Esophagus muscularis mucosa (tissue), 4 donors: ENCODE results near the gene IGFBP2. TPM values are rescaled to one million over a fixed set of nuclear protein-coding genes. Genes with fewer than 3 reads are reported as not detected.
"Not testable (repeated sequence)": the region's sequence is repeated elsewhere in the genome, so short reads cannot be mapped to it uniquely, and the experiment has no call there.

Experiments
- DNase-seq: peaks from one replicate; pipeline ENCODE4 v3.0.0-alpha.2; 2017; ENCODE audit errors: extremely low spot score
- H3K27ac ChIP-seq, 4 donors: fragments of 200-600 bp; sonication (generic); replicated peaks in 1 of 4; 1 replicate in 3 of 4; 2 replicates in 1 of 4; pipeline ENCODE4 v1.5.1; 2016 to 2019; ENCODE audit warnings: mild to moderate bottlenecking in 1 of 4
- H3K27me3 ChIP-seq, 4 donors: fragments of 200-600 bp; sonication (generic); one replicate each; pipeline versions ENCODE4 v1.5.1 to v1.6.0; 2016 to 2019
- H3K36me3 ChIP-seq, 4 donors: fragments of 200-600 bp; sonication (generic); one replicate each; pipeline ENCODE4 v1.5.1; 2016 to 2019
- H3K4me1 ChIP-seq, 4 donors: fragments of 200-600 bp; sonication (generic); one replicate each; pipeline ENCODE4 v1.5.1; 2016 to 2019
- H3K4me3 ChIP-seq, 4 donors: fragments of 200-600 bp; sonication (generic); 1 replicate in 2 of 4; 2 replicates in 2 of 4; pipeline ENCODE4 v1.5.1; 2016 to 2019; ENCODE audit warnings: mild to moderate bottlenecking in 4 of 4, moderate library complexity in 1 of 4
- H3K9me3 ChIP-seq, 4 donors: fragments of 200-600 bp; sonication (generic); 1 replicate in 3 of 4; 2 replicates in 1 of 4; pipeline ENCODE4 v1.5.1; 2016 to 2019
- CTCF ChIP-seq, 3 experiments: fragments of 200-600 bp in 2 of 3; fragments of 450-650 bp in 1 of 3; sonication (generic) in 2 of 3; IDR thresholded peaks; one replicate each; pipeline ENCODE4 v1.5.1; 2017 to 2019; ENCODE audit warnings: antibody characterized with exemption in 3 of 3, mild to moderate bottlenecking in 2 of 3, moderate library complexity in 1 of 3
- EP300 ChIP-seq: sonication (generic); formaldehyde crosslinking; IDR thresholded peaks from one replicate; pipeline ENCODE4 v1.6.1; 2017; ENCODE audit warnings: antibody characterized with exemption
- POLR2A ChIP-seq: fragments of 450-650 bp; IDR thresholded peaks from one replicate; pipeline ENCODE4 v1.6.1; 2017; ENCODE audit warnings: antibody characterized with exemption, moderate library complexity, mild to moderate bottlenecking, low read depth
- POLR2AphosphoS5 ChIP-seq, 2 donors: sonication (generic); formaldehyde crosslinking; IDR thresholded peaks; one replicate each; pipeline ENCODE4 v1.6.1; 2017; ENCODE audit warnings: antibody characterized with exemption in 2 of 2
- WGBS: methylation state at CpG from one replicate; pipeline ENCODE4 v1.1.5; 2018; 5-methylcytosine and 5-hydroxymethylcytosine counted together
- intact Hi-C: fragments of 100-400 bp; cut with DNase I; formaldehyde crosslinking; loops from one replicate; pipeline ENCODE4 v1.15.1; 2023
- total RNA-seq, 4 donors: library from RNA; depleted of rRNA; stranded (reverse); fragments of >200 nt; gene quantifications; one replicate each; pipeline versions ENCODE4 v1.1.0 to v1.2.1, GENCODE V29; 2016

IGFBP2 gene
- total RNA-seq, 4 donors from 2014 or later = 188 to 446 (median 280) TPM

- intact Hi-C loops = no loop called here
- no peaks in the 10 kb centered on the region for H3K36me3 ChIP-seq
- no peak overlapping the region for H3K27ac ChIP-seq
- DNase-seq = no peak
- 43% methylated on average over 8 of the region's 8 CpGs for WGBS
- H3K4me3 ChIP-seq = no peak overlapping the region
- peaks cover 21 to 24% (median 23%) of the 10 kb centered on the region in 4 donors for H3K4me1 ChIP-seq
- no peak for TF ChIP-seq POLR2AphosphoS5 (IDR thresholded peaks at IDR 0.05)
- TF ChIP-seq POLR2A = no peak
- no peak for TF ChIP-seq CTCF (IDR thresholded peaks at IDR 0.05)
- no peak for TF ChIP-seq EP300
- H3K9me3 ChIP-seq = no peaks in the 10 kb centered on the region
- no peaks in the 10 kb centered on the region for H3K27me3 ChIP-seq
Observed at GRCh38 chr2:216596236-216596979, 36.8 kb upstream of the IGFBP2 start.

- H3K9me3 ChIP-seq = no peaks in the 10 kb centered on the region
- H3K27me3 ChIP-seq = no peaks in the 10 kb centered on the region
- H3K4me3 ChIP-seq = no peak overlapping the region
- intact Hi-C loops = no loop called here
- no peak for DNase-seq
- H3K36me3 ChIP-seq = no peaks in the 10 kb centered on the region
- WGBS = 40% methylated on average over 5 of the region's 5 CpGs
- H3K27ac ChIP-seq = no peak overlapping the region
- TF ChIP-seq POLR2AphosphoS5 (IDR thresholded peaks at IDR 0.05) = no peak
- TF ChIP-seq CTCF (IDR thresholded peaks at IDR 0.05) = no peak
- no peak for TF ChIP-seq POLR2A
- no peak for TF ChIP-seq EP300
- peaks cover 21 to 24% (median 23%) of the 10 kb centered on the region in 4 donors for H3K4me1 ChIP-seq
Observed at GRCh38 chr2:216596980-216597509, 36.2 kb upstream of the IGFBP2 start.

- H3K27me3 ChIP-seq, H3K36me3 ChIP-seq, DNase-seq, H3K27ac ChIP-seq, intact Hi-C loops, H3K4me3 ChIP-seq, H3K9me3 ChIP-seq: not testable (repeated sequence)
- H3K4me1 ChIP-seq = peaks cover 21 to 24% (median 23%) of the 10 kb centered on the region in 4 donors
- 54% methylated on average over 7 of the region's 7 CpGs for WGBS
Observed at GRCh38 chr2:216597825-216598224, 35.4 kb upstream of the IGFBP2 start.

GRCh38 chr2:216601632-216602409 lies 31.4 kb upstream of the IGFBP2 start:
- no peak overlapping the region for H3K27ac ChIP-seq
- TF ChIP-seq CTCF (IDR thresholded peaks at IDR 0.05) (no peak), EP300 (no peak), POLR2A (no peak), POLR2AphosphoS5 (IDR thresholded peaks at IDR 0.05) (no peak)
- 91% methylated on average over 10 of the region's 12 CpGs for WGBS

More at GRCh38 chr2:216601632-216602409, 31.4 kb upstream of the IGFBP2 start:
- Histone ChIP-seq H3K36me3 (no peaks in the 10 kb centered on the region), H3K4me1 (peaks cover 12 to 19% (median 16%) of the 10 kb centered on the region in 4 donors), H3K4me3 (no peak overlapping the region), H3K27me3 (no peaks in the 10 kb centered on the region), H3K9me3 (no peaks in the 10 kb centered on the region)
- intact Hi-C loops = no loop called here
- DNase-seq = no peak
